ENCODE data around the gene SH3RF2. TPM values are rescaled to one million over a fixed set of nuclear protein-coding genes. Genes with fewer than 3 reads are reported as not detected.

The SH3RF2 gene
- polyA plus RNA-seq, 3 donors = not detected

- no peaks in the 10 kb centered on the region for H3K79me2 ChIP-seq (ENCODE audit: insufficient read depth, low read length)
- WGBS (ENCODE audit: insufficient coverage) = 90% methylated on average over 3 of the region's 3 CpGs
- H2AFZ ChIP-seq (ENCODE audit: insufficient read depth, low read depth, low read length, poor library complexity, severe bottlenecking) = no peak overlapping the region
- H4K20me1 ChIP-seq (ENCODE audit: insufficient read depth, low read length) = no peaks in the 10 kb centered on the region
- H3K4me1 ChIP-seq (ENCODE audit: control insufficient read depth in 1 of 2, insufficient read depth in 2 of 2, low read length in 2 of 2) = no peaks in the 10 kb centered on the region
- H3K4me2 ChIP-seq (replicated peaks; ENCODE audit: extremely low read depth, low read length, poor library complexity, severe bottlenecking) = no peak overlapping the region
- H3K27me3 Mint-ChIP-seq (ENCODE audit: low read depth in 3 of 3) = peaks cover 0 to 5% (median 2%) of the 10 kb centered on the region in 3 donors
- H3K36me3 Mint-ChIP-seq = no peaks in the 10 kb centered on the region
- H3K4me1 Mint-ChIP-seq = no peaks in the 10 kb centered on the region
- H3K36me3 ChIP-seq (replicated peaks in 1 of 2; ENCODE audit: control insufficient read depth in 1 of 2, insufficient read depth in 2 of 2, low read length in 2 of 2) = no peaks in the 10 kb centered on the region
- H3K27ac ChIP-seq (ENCODE audit: low read depth in 1 of 2, low read length in 2 of 2) = no peak overlapping the region
- no peaks in the 10 kb centered on the region for H3K27me3 ChIP-seq (ENCODE audit: control insufficient read depth in 2 of 2, insufficient read depth in 2 of 2, low read length in 2 of 2)
- no peaks in the 10 kb centered on the region for H3K9me3 ChIP-seq (replicated peaks in 1 of 2; ENCODE audit: control insufficient read depth in 1 of 2, insufficient read depth in 1 of 2, low read length in 2 of 2)
- no peak overlapping the region for H3K27ac Mint-ChIP-seq
- no peak for TF ChIP-seq CTCF (IDR thresholded peaks at IDR 0.05)
- no peak overlapping the region for H3K4me3 Mint-ChIP-seq
- intact Hi-C loops (cut with micrococcal nuclease) = no loop called here
- H3K4me3 ChIP-seq (replicated peaks in 1 of 3; ENCODE audit: low read depth in 2 of 3, low read length in 3 of 3) = no peak overlapping the region
- H3K9ac ChIP-seq (ENCODE audit: insufficient read depth, low read length, poor library complexity, severe bottlenecking) = no peak overlapping the region
- H3K9me3 Mint-ChIP-seq = peaks cover 0 to 2% (median 0%) of the 10 kb centered on the region in 7 donors
- DNase-seq = no peak
These were observed 38.6 kb downstream of the SH3RF2 start for GRCh38 chr5:145975001-145975360.

GRCh38 chr5:145975361-145976066 lies 39.1 kb downstream of the SH3RF2 start:
- H3K4me2 ChIP-seq (replicated peaks; ENCODE audit: extremely low read depth, low read length, poor library complexity, severe bottlenecking) = no peak overlapping the region

More at GRCh38 chr5:145975361-145976066, 39.1 kb downstream of the SH3RF2 start:
- H3K79me2 ChIP-seq (ENCODE audit: insufficient read depth, low read length) = no peaks in the 10 kb centered on the region
- H3K27me3 ChIP-seq (ENCODE audit: control insufficient read depth in 2 of 2, insufficient read depth in 2 of 2, low read length in 2 of 2) = no peaks in the 10 kb centered on the region
- H3K27me3 Mint-ChIP-seq (ENCODE audit: low read depth in 3 of 3) = peaks cover 0 to 5% (median 2%) of the 10 kb centered on the region in 3 donors
- H3K36me3 ChIP-seq (replicated peaks in 1 of 2; ENCODE audit: control insufficient read depth in 1 of 2, insufficient read depth in 2 of 2, low read length in 2 of 2) = no peaks in the 10 kb centered on the region
- no peaks in the 10 kb centered on the region for H4K20me1 ChIP-seq (ENCODE audit: insufficient read depth, low read length)
- H3K27ac ChIP-seq (ENCODE audit: low read depth in 1 of 2, low read length in 2 of 2) = no peak overlapping the region
- H3K36me3 Mint-ChIP-seq = no peaks in the 10 kb centered on the region
- H2AFZ ChIP-seq (ENCODE audit: insufficient read depth, low read depth, low read length, poor library complexity, severe bottlenecking) = no peak overlapping the region
- H3K4me1 ChIP-seq (ENCODE audit: control insufficient read depth in 1 of 2, insufficient read depth in 2 of 2, low read length in 2 of 2) = no peaks in the 10 kb centered on the region
- H3K4me3 Mint-ChIP-seq = no peak overlapping the region
- no peak overlapping the region for H3K27ac Mint-ChIP-seq
- no peak overlapping the region for H3K4me3 ChIP-seq (replicated peaks in 1 of 3; ENCODE audit: low read depth in 2 of 3, low read length in 3 of 3)
- H3K4me1 Mint-ChIP-seq = no peaks in the 10 kb centered on the region
- H3K9me3 Mint-ChIP-seq = peaks cover 0 to 2% (median 0%) of the 10 kb centered on the region in 7 donors
- no peak for TF ChIP-seq CTCF (IDR thresholded peaks at IDR 0.05)
- no CpG with 5 or more reads among the region's 3 CpGs for WGBS (ENCODE audit: insufficient coverage)
- DNase-seq = peak in 1 of 3 donors; percentile 5
- intact Hi-C loops (cut with micrococcal nuclease) = no loop called here
- H3K9ac ChIP-seq (ENCODE audit: insufficient read depth, low read length, poor library complexity, severe bottlenecking) = no peak overlapping the region
- no peaks in the 10 kb centered on the region for H3K9me3 ChIP-seq (replicated peaks in 1 of 2; ENCODE audit: control insufficient read depth in 1 of 2, insufficient read depth in 1 of 2, low read length in 2 of 2)

Data from CD14-positive monocyte (primary cell).